Activated CD4-positive, alpha-beta T cell treated with anti-CD3 and anti-CD28 coated beads, Interleukin-2, Interleukin-4, amounts not matched to agents 100 ng/mL and 50 ng/mL, durations not matched to agents 16 hours and 8 hours (primary cell): ENCODE data around the gene SOHLH1.

Experiments used
- DNase-seq: peaks from one replicate; pipeline ENCODE4 v3.0.0-alpha.2; 2020; ENCODE audit warnings: low spot score

Gene SOHLH1, protein sequence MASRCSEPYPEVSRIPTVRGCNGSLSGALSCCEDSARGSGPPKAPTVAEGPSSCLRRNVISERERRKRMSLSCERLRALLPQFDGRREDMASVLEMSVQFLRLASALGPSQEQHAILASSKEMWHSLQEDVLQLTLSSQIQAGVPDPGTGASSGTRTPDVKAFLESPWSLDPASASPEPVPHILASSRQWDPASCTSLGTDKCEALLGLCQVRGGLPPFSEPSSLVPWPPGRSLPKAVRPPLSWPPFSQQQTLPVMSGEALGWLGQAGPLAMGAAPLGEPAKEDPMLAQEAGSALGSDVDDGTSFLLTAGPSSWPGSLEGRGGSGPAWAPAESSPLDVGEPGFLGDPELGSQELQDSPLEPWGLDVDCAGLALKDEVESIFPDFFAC

DNA sequence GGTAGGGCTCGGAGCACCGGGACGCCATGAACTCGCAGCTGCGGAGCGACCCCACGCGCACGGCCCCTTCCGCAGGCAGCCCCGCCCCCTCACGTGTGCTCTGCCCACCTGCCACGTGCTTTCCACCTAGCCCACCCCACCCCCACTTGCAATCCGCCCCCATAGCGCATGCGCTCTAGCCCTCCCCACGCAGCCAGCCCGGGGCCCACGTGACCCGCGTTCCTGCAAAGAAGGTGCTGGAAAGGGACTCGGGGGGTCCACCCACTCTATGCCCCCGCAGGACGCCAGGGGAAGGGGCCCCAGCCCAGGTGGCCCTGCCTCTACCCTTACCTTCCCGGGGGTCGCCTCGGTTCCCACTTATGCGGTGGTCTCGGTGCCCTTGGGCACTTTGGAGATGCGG, at the start of gene SOHLH1:
Gene SOHLH1 (minus strand): TSS at position 42 of the 400 bp plus-strand sequence. CDS start 14 bp downstream, at position 28.
- no peak for DNase-seq

DNA sequence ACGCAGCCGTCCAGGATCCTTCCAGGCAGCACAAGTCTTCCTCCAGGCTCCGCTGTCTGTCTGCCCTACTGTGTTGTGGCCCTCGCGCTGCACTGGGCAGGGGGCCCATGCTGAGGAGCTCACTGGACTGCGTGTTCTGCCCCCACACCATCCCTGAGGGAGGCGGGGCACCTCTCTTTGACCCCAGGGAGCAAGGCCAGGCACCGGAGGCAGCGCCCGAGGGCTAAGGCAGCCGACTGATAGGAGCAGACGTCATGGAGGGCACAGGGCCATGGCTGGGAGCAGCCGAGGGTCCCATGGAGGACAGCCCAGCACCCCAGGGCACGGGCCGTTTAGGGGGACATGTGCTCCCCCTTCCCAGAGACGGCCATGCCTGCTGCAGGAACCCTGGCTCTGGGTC, 49.4 kb upstream of the SOHLH1 start:
- DNase-seq = no peak

DNA sequence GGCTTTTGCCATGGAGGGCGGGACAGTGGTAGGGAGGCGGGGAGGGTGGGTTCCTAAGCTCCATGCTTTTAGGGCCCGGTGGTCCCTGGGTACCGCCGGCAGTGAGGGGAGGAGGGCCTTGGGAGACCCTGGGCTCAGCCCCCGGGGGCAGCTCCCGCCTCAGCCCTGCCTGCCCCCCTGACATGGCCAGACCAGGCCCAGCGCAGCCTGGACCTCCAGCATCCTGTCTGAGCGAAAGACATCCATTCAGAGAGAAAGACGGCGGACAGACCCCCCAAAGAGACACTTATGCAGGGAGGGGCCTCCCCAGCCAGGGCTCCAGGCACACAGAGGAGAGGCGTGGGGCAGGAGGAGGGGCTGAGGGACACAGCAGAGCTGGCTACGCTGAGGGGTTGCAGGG, 48.0 kb upstream of the SOHLH1 start:
- no peak for DNase-seq

DNA sequence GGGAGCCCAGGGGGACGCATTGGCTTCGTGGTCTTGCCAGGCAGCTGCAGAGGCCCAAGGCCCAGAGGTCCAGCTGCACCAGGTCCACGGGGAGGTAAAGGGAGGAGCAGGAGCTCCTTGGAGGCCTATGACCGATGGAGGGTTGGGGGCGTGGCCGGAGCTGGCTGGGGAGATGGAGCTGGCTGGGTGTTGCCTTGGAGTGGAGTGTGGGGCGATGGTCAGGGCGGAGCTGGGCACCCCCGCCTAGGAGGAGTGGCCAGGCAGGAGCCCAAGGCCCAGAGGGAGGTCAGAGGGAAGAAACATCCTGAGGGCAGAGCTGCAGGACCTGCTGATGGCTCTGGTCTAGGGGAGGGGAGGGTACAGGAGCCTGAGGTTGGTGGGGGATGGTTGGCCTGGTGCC, 47.3 kb upstream of the SOHLH1 start:
- DNase-seq = no peak

DNA sequence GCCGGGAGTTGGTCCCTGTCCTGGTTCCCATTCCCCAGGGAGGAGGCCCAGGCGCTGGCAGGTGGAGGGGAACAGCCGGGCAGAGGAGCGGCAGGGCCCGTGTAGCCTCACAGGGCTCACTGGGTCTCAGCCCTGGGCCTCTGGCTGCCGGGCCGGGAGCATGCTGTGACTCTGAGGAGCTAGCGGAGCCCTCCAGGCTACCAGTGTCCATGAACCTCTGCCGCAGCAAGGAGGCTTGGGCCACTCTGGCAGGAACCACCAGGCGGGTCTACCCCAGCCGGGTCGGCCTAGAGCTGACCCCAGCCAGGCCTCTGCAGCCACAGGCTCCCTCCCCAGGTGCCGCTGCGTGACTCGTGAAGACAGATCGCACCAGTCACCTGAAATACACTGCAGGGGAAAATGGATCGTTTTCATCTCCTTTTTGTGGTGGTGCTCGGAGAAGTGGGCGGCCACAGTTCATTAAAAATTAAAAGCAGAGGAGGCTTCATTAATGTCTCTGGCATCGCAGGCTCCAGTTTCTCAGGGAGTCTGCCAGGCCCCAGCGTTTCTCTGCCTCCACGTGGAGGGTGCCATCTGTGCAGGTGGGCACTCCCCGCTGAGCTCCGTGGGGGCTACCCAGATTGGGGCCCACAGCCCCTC, 46.5 kb upstream of the SOHLH1 start:
- DNase-seq = no peak

DNA sequence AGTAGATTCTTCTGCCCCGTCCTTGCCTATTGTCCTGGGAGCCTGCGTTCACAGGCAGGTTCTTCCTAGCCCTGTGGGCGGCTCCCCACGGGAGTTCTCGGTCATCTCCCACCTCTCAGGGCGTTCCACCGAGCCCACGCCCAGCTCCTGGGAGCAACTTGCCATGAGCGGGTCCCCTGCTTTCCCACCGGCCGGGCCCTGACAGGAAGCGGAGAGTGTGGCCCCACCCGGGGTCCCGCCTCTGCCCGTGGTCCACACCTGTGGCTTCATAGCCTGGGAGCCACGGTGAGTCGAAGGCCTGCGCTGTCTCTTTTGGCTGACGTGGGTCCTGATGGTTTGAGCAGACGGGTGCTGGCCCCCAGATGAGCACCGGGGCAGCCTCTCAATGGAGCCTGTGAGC, 45.9 kb upstream of the SOHLH1 start:
- no peak for DNase-seq

DNA sequence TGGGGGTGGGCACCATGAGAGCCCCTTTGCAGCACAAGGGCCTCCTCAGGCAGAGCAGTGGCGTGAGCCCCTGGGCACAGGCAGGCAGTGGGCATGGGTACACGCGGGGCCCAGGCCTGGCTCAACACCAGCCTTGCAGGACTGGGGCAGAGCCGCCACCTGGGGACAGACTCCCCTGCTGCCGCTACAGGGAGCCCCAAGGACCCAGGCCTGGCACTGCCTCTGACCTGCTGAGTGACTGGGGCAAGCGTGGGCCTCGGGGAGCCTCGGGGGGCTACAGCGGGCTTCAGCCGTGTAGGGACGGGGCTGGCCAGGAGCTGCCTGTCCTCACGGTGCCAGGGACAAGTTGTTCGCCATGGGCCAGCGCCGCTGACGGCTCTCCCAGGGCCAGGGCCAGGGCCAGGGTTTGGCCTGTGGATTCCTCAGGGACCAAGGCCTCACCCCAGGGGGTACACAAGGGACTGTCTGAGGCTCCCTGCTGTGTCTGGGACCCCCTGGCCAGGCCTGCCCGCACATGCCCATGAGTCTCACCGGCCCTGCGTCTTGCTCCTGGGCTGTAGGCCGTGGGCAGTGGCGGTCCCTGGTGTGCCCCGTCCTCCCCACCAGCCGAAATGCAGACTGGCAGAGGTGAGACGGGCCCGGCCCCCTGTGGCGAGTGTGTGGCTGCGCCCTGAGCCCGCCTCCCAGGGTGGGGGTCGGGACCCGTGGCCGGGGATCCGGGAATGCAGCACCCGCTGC, 45.2 kb upstream of the SOHLH1 start:
- no peak for DNase-seq

DNA sequence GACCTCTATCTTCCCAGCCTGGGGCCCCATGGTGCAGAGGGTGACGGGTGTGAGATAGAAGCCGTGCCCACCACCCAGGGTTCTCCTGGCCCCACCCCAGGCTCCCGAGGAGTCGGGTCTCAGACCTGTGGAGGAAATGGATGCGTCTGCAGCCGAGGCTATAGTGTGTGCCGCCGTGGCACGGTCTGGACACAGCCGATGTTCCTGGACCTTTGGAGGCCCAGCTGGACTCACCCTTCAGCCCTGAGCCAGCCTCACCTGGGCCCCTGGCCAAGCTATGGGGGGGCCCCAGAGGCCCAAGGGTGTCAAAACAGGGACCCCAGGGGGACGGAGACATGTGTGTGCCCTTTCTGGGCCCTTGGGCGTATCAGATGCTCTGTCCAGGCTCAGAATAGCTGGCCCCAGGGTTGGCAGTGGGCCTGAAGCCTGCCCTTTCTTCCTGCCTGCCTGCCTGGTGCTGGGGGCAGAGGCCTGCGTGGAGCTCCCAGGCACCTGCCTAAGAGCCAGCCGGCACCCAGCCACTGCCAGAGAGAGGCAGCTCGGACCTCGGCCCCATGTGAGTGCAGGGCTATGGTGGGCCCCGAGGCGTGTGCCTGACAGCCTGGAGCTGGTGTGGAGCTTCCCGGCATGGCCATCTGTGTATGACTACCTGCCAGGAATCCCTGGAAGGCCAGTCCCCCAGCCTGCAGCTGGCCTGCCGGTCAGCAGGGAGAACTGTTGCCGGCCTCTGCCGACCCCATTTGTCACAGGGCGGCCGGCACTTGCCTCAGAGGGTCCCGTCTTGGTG, 44.5 kb upstream of the SOHLH1 start:
- DNase-seq = no peak

DNA sequence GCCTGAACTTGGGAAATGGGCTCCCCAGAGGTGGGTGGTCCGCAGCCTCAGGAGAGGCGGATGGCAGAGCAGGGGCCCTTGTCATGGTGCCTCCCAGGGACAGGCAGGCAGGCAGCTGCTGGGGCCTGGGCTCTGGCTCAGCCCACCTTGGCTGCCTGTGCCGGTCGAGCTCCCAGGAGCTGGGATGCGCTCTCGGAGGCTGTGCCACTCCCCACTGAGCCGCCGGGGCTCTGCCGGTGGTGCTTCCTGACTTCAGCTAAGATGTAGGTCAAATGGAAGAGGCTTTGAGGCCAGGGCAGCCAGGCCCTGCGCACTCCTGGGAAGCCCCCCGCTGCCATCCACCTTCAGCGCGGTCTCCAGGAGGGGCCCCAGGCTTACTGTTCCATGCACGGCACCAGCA, 43.7 kb upstream of the SOHLH1 start:
- no peak for DNase-seq

DNA sequence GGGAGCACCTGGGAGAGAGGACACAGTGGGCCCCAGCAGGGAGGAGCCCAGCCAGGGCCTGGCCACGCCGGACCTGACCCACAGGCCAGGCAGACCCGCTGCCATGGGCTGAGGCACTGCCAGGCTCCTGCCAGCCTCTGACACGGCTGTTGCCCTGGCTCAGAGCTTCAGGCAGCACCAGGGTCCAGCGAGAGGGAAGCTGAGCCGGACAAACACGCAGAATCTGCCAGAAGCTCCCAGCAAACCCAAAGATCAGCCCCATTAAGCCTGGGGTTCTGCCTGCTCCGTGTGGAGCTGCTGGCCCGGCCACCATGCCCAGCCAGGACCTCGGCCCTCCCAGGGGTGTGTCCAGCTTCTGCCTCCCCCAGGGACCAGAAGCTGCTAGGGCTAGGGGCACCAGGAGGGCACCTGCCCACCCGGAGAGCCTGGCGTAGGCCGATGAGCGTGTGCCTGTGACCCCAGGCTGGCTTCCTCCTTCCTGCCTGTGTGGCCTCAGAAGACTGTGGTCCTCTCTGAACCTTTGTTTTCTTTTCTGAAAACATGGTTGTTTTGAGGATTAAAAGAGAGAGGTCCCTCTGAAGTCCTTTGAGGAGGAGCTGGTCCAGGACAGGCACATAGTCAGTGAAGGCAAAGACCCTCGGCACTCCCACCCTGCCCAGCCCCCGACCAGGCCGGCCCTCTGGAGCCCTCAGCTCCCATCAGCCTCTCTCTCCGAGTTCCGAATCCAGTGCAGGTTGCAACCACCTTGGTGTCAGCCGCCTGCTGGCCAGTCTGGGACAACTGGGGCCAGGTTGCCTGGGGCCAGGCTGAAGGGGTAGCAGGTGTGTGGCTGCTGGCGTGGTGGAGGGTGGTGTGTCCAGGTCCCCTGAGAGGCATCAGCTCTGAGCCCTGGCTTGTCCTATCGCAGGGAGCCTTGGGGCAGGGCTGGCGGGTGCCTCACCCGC, 42.3 kb upstream of the SOHLH1 start:
- DNase-seq = no peak

DNA sequence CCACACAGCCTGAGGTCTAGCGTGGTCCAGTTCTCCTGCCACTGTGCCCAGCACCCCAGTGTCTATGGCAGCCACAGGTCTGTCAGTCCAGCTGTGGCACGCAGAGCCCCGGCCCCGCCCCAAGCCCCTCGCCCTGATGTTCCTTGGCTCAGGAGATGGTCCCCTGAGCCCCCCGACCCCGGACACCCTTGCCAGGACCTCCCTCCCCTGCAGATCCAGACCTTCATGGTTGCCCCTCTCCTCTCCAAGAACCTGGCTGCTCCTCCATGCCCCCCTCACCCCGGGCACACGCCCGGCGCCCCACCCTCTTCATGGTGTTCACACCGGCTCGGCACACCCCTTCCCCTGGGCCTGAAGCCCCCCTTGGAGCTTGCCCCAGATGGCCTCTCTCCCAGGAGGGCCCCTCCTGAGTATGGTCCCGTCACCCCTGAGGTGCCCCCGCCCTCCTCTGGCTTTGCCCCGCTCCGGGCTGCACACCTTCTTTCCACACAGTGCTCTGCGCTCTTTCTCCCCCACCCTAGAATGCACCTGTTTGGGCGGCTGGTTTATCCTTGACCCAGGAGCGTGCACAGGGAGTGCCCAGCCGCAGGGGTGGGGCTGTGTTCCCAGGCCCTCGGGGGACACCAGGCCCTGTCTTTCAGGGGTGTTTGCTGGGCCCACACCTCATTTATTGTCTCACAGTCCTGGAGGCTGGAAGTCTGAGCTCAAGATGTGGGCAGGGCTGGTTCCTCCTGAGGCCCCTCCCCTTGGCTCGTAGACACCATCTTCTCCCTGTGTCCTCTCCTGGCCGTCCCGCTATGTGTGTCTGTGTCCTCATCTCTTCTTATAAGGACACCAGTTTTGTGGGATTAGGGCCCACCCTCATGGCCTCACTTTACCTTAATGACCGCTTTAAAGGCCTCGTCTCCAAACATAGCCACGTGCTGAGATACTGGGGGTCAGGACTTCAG, 40.3 kb upstream of the SOHLH1 start:
- DNase-seq = no peak

DNA sequence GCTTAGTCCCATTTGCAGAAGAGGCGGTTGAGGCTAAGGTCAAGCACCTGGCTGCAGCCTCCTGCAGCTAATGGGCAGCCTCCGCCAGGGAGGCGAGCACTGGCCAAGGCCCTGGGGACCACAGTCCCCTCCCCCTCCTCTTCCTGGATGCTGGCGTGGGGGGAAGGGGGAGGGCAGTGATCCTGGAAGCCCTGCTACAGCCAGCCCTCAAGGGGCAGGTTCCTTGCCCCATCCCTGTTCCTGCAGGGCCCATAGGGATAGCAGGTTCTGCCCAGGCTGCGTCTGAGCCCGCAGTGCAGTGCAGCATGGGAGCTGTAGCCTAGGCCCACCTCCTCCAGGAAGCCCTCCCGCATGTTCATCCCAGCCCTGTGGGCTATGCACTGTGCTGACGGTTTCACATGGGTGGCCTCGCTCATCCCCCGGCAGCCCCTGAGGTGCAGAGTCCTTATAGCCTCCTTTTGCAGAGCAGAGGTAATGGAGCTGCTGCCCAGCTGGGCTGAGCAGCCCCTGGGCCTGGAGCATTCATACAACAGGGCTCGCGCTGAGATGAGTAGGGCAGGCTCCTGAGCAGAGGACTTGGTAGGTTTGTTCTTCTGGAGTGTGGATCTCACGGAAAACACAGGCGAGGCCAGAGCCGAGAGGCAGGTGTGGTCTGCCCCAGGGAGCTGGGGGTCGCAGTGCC, 38.7 kb upstream of the SOHLH1 start:
- no peak for DNase-seq

DNA sequence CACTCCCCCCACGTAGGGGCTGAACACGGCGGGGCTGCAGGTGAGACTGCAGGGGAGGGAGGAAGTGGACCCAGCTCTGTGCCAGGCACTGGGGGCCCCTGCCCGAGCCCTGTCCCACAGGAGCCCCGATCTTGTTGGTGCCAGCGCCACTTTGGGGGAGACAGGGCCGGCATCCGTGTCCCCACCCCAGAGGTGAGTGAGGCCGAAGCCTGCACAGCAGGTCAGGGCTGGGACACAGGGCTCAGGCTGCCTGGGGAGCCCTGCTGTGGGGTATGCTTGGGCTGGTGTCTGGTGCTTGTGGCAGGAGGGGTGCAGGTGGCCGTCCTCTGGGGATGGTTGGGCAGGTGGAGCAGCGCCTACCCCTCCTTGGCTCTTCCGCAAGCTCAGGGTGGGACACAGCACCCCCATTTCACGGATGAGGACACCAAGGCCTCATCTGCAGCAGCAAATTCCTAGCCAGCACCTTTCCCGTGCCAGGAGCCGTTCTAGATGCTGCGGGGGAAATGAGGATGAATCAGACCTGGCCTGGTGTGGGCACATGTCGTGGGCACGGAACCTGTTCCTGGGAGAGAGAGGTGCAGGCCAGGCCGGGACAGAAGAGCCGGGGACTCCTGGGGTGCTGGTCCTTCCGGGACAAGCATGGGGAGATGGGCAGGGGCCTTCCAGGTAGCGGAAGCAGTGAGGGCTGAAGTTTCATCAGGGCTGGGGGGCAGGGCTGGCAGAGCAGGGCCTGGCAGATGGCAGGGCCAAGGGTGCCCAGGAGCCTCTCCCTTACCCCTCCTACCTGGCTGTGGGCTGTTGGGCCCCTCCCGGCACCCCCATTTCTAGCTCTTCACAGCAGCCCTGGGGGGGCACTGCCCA, 37.9 kb upstream of the SOHLH1 start:
- DNase-seq = no peak

DNA sequence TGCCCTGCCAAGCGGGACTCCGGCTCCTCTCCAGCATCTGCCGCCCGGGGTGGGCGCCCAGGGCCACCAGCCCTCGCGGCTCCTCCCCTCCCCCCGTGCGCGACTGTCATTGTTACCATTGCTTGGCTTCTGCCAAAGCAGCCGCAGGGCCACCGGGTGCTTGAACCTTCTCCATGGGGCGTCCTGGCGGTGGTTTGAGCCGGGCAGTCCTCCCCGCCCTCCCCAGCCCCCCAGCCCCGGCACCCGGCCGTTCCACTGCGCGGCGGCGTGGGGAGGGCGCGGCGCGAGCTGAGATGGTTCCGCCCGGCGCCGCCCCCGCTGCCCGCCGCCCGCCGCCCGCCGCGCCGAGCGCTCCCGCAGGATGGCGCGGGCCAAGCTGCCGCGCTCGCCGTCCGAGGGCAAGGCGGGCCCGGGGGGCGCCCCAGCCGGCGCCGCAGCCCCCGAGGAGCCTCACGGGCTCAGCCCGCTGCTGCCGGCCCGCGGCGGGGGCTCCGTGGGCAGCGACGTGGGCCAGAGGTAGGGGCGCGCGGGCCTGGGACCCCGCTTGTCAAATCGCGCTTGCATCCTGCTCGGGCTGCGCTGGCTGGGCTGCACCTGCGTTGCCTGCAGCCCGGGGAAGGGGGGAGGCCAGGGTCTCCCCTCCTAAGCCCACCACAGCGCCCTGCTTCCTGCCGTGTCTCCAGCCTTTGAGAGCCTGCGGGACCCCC, 37.1 kb upstream of the SOHLH1 start:
- no peak for DNase-seq

DNA sequence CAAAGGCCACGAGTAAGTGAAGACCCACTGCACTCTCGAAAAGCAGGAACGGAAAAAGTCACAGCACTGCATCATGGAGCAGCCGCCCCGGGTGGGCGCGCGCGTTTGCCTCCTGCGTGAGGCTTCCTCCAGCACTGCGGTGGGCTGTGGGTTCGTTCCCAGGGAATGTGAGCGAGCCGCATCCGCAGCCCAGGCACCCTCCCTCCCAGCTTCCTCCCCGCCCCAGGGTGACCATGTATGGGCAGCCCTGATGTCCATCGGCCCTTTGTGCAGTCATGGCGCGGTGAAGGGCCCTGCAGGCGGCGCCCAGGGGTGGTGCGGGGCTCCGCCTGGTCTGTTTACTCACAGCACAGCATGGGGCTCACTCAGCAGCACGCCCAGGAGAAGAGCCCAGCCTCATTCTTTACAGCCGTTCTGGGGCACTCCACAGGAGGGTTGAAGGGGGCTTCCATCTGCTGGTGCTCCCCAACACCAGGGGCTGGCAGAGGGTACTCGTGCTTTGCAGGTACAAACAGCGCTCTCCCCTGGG, 35.4 kb upstream of the SOHLH1 start:
- DNase-seq = no peak

DNA sequence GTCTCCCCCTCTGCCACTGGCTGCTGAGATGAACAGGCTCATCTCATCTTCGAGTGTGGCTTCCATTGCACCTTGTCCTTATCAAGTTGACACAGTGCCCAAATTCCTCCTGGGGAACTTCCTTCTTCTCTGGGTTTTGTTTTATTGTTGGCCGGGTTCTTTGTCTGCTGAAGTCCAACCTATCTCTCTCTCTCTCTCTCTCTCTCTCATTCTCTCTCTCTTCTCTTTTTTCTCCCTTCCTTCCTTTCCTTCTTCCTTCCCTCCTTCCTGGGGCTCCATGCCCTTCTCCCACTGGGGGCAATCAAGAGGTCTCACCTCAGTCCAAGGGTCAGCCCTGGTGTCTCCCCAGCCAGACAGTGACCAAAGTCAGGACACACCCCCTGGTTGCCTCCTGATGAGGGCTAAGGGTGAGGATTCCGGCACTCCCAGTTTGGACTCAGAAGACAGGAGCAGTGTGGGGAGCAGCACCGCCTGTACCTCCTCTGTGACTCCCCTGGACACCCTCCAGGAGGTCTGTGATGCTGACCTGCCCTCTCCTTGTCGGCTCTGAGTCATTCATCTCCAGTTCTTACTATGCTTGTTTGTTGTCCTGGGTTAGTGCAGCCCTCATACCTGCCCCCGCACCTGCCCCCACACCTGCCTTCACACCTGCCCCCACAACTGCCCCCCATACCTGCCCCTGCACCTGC, 33.4 kb upstream of the SOHLH1 start:
- DNase-seq = no peak

DNA sequence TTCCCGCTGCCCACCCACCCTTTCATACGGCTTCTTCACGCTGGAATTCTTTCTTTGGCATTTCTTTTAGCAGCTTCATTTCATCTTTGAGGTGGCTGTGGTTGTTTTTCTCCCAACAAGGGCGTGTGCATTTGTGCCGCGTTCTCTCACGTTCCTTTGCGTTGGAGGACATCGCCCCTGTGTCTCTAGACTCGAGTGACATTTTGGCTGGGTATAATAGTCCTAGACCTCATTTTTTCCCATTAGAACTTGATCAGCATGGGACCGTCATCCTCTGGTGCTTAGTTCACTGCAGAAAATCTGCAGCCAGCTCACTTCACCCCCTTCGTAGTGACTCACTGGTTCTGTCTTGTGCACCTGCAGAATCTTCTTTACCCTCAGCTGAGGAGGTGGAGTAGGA, 32.2 kb upstream of the SOHLH1 start:
- no peak for DNase-seq
